Activated CD4-positive, alpha-beta T cell treated with anti-CD3 and anti-CD28 coated beads for 1 hour (primary cell): ENCODE results near the gene NAA16.

Source experiments
- DNase-seq: peaks from one replicate; pipeline ENCODE4 v3.0.0-alpha.2; 2020

NAA16 gene

DNA sequence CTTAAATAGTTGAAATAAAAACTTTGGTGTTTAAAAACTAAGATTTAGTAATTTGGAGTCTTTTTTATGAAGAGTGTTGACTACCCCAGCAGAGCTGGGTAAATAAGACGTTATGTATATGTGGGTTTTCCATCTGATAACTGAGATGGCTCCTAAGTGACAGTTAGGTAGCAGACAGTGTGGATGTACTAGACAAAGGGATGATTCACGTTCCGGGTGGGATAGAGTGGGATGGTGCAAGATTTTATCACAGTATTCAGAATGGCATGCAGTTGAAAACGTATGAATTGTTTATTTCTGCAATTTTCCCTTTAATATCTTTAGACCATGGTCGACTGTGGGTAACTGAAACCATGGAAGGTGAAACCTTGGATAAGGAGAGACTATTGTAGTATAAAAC, 50.4 kb downstream of the NAA16 start:
- DNase-seq: no peak

DNA sequence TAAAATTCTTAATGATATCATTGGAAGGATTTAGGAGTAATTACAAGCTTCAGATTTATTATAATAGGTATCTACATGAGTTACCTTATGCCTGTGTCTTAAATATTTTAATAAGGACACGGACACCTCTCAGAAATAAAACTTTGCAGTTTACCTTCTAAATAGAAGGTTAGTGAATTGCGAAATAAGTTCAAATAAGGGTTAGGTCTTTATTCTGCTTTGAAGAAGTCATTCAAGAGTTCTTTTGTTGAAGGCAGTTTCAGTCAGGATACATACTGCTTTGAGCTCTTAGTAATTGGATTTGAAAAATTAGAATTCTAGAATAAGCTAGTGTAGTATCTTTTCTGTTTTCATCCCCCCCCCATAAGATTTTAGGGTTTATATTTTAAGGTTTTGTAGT, 53.0 kb downstream of the NAA16 start:
- no peak for DNase-seq

- no peak for DNase-seq
Observed at GRCh38 chr13:41365631-41366030, 54.6 kb downstream of the NAA16 start.

GRCh38 chr13:41370736-41371135, 59.7 kb downstream of the NAA16 start:
- DNase-seq: no peak

DNA sequence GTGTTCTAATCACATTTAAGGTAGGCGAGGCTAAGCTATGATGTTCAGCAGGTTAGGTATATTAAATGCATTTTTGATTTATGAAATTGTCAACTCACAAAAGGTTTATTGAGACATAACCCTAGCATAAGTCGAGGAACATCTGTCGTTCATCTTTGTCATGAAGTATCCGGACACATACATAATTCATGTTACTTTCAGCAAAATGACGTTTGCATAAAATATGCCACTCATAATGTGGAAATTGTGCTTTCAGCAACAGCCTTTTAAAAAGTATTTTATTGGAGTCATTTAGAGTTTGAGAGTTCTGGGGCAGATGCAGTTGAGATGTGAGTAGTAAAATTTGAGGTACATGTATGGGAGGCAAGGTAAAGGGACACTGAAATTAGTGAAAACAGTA, 66.4 kb downstream of the NAA16 start:
- no peak for DNase-seq

DNA sequence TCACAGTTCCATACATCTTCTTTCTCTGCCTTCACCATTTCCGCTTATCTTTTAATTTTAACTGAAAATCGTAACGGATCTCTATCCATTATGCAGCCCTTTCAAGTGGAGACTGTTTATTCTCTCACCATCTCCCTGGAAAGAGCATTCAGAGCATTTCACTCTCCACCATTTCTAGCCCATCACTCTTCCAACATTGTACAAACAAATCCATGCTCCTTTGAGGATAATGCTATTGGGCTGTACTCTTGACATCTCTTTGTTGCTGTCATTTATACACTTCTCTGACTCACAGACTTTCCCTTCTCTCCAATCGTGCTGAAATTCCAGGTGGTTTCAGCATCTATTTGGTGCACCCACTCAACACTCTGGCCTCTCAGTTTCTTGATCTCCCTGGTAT, 71.4 kb downstream of the NAA16 start:
- DNase-seq: no peak

GRCh38 chr13:41383386-41383785, 72.3 kb downstream of the NAA16 start:
- no peak for DNase-seq

DNA sequence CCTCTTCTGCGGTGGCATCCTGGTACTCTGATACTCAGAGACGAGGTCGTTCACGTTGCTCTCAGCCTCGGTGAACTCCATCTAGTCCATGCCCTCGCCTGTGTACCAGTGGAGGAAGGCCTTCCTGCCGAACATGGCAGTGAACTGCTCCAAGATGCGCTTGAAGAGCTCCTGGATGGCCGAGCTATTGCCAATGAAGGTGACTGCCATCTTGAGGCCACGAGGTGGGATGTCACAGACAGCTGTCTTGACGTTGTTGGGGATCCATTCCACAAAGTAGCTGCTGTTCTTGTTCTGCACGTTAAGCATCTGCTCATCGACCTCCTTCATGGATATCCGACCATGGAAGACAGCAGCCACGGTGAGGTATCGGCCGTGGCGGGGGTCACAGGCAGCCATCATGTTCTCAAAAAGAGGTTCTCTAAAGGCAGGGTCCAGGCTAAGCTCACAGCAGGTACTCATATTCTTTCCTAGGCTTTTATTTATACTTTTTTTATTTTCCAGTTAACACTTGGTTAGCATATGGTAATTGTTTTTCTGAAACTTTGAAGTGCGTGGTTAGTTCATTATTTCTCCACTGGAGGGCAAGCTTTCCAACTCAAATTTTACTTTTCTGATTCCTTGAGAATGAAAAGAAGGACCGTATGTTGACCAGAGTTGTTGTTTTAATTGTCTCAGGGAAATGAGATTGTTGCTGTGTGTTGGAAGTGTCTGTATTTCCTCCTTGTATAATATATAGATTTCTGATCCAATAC, 73.9 kb downstream of the NAA16 start:
- DNase-seq: no peak

- no peak for DNase-seq
Observed at GRCh38 chr13:41386211-41386610, 75.1 kb downstream of the NAA16 start.

GRCh38 chr13:41387576-41387975, 76.5 kb downstream of the NAA16 start:
- DNase-seq: no peak

GRCh38 chr13:41388143-41388881, 77.2 kb downstream of the NAA16 start:
- no peak for DNase-seq

DNA sequence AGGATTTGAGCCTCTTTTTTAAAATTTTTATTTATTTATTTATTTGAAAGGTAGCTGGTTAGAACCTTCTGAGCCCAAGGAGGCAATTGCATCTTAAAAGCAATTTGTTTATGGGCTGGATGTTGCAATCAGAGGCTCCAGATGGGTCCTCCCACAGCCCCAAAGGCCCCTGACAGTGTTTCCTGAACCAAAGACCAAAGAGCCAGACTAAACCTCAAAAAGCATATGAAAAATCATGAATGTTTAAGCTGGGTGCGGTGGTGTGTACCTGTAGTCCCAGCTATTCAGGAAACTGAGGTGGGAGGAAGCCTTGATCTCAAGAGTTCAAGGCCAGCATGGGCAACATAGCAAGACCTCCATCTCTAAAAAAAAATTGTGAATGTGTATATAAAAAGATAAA, 78.5 kb downstream of the NAA16 start:
- DNase-seq: no peak

DNA sequence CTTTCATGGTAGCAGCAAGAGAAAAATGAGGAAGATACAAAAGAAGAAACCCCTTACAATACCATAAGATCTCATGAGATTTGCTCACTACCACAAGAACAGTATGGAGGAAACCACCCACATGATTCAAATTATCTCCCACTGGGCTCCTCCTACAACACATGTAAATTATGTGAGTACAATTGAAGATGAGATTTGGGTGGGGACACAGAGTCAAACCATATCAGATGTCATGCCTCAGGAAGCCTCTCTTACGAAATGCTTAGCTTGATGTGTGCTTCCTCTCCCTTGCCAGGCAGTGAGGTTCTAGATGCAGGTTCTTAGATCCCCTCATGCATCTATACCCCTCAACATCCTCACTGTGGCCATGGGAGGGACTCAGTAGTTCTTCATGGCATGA, 83.1 kb downstream of the NAA16 start:
- DNase-seq: no peak

DNA sequence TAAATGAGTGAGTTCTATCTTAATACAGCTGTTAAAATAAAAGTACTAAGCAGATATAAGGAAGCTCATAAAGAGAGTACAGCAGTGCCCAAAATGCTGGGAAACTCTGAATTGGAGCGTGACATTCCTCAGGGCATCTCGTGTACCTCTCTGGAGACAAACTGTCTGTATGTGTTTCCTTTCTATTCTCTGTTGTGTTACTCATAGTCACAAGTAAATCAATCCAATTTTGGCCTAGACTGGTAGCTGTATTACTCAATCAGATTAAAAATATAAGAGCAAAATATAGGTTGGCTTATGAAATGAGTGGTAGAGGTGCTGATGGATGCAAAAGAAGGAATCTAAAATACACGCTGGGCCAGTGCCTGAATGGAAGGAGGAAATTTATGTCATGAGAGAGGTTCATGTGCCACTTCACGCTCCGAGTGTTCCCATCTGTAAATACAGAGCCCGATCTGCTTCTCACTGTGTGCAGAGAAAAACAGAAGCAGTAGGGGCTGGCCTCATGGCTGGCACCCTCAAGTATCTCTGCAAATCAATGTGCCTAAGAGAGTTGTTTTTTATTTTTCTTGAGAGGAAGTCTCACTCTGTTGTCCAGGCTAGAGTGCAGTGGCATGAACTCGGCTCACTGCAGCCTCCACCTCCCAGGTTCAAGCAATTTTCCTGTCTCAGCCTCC, 87.6 kb downstream of the NAA16 start:
- DNase-seq: no peak

GRCh38 chr13:41401366-41401765, 90.3 kb downstream of the NAA16 start:
- no peak for DNase-seq

GRCh38 chr13:41402691-41403511, 91.8 kb downstream of the NAA16 start:
- no peak for DNase-seq

DNA sequence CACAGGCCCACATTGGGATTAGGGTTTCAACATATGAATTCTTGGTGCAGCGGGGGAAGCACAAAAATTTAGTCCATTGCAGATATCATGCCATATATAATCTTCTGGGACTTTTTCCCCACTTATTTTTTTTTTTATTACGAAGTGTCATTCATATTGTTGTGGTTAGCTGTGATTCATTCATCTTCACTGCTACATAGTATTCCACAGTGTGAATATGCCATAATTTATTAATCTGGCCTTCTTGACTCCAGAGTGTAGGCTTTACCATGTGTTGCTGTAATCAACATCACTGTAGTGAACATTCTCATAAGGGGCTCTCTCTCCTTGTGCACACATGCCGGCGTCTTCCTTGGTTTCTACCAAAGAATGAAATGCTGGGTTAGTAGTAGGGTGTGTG, 92.9 kb downstream of the NAA16 start:
- DNase-seq: no peak

DNA sequence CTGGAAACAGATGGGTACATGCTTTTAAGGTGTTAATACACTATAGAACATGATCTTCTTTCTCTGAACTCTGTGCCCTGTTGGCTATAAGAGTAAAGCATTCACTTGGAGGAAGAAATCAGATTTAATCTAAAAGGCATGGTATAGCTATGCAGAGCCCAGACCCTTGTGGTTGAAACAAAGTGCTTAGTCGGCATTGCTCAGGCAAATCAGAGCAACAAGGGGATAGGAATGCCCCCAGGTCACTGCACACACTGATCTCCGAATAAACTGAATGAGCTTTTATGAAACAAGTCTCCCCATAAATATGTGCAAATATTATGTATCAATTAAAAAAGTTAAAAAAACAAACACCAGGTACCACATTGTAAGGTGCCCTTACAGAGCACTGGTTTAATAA, 94.3 kb downstream of the NAA16 start:
- no peak for DNase-seq

DNA sequence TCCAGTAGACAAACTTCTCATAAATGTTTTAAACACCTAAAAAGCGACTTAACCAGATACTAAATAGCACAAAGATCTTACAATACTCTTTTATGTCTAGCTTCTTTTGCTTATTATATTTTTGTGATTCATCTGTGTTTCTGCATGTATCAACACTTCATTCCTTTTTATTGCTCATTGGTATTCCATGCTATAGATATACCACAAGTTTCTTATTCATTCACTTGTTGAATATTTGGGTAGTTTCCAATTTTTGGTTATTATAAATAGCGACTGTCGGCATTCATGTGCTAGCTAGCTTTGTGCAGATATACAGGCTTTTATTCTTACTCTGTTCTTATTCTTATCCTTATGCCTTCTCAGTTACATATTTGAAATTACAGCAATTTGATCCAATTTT, 96.3 kb downstream of the NAA16 start:
- no peak for DNase-seq

DNA sequence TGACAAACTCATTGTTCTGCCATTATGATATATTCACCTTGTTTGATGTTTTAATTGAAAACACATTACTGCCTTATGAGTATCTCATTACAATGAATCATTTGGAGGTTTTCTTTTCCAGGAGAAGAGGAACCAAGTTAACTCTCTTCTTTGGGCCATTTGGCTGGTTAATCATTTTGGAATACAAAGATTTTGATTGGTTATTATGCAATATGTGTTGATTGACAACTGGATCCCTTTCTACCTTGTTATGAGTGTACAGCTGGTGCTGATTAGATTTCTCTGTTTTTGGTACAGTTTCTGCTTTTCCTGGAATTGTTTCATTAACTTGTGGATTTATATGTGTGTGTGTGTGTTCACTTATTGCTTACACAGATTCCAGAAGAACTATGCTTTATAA, 97.1 kb downstream of the NAA16 start:
- no peak for DNase-seq

- no peak for DNase-seq
Observed at GRCh38 chr13:41408746-41409145, 97.7 kb downstream of the NAA16 start.

GRCh38 chr13:41409611-41410010, 98.5 kb downstream of the NAA16 start:
- no peak for DNase-seq

DNA sequence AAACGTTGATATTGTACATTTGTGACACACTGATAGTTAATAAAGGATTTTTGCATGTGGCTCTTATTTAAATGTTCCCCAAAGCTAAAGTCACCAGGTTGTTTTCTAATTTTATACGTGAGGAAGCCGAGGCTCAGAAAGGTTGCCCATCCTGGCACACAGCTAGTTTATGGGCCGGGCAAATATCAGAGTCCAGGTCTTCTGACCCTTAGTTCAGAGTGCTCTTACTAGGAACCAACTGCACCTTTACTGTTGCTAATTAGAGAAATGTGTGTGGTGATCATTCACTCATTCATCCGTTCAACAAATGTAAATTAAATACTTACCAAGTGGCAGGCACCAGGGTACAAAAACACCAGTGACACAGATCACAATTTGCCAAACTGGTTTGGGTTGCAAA, 100.0 kb downstream of the NAA16 start:
- no peak for DNase-seq
